Mucosa of gallbladder (tissue), 1 donor: ENCODE results near the gene LKAAEAR1. TPM values are rescaled to one million over a fixed set of nuclear protein-coding genes. Genes with fewer than 3 reads are reported as not detected.

Source experiments
- DNase-seq: peaks from one replicate; pipeline ENCODE4 v3.0.0-alpha.2; 2020; ENCODE audit warnings: low spot score
- total RNA-seq: library from RNA; stranded (reverse); gene quantifications from one replicate; pipeline ENCODE4 v1.2.1, GENCODE V29; 2021
- donor health status: DM: no; HTN: no; CAD: no.

The LKAAEAR1 gene
- total RNA-seq, 1 donor from 2014 or later, result not detected

DNA sequence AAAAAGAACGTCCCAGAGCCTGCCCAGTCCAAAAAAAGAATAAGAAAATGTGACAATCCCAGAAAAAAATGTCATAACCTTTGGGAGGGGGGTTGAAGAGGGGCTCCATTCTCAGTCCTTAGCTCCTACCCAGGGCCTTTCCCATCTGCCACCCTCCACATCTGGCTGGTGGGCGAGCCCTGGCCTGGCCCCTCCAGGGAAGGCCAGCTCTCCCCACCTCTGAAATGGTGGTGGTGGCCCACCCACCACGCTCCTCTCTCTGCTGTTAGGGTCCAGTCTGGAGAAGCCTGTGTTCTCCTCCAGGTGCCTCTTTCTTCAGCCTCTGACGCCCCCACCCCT lies 5.3 kb downstream of the LKAAEAR1 start:
- DNase-seq, result no peak

DNA sequence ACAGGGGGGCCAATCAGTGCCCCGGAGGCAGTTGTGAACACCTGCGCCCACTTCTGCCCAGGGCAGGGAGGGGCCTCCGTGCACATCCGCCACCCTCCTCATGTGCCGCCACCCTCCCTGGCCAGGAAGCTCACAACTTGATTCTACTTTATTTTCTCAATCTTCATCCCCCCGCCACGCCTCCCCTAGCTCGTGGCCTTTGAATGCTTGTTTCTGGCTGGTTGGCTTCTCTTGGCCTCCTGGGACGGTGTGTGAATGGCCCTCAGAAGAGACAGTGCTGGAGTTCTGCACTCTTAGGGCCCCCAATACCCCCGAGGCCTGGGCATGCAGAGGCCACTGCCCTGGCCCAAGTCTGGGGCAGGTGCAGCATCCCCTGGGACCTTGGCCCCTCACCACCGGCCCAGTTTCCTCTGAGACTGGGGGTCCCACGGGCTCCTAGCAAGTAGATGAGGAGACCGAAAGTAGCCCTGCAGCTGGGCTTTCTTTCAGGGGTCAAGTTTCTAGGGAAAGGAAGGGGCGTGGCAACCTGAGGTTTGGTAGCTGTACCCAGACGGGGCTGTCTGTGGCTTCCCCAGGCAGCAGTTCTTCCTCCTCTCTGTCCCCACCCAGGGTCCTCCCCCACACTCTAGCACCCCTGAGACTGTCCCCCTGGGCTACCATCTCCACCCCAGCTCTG lies 6.2 kb downstream of the LKAAEAR1 start:
- DNase-seq, result no peak

DNA sequence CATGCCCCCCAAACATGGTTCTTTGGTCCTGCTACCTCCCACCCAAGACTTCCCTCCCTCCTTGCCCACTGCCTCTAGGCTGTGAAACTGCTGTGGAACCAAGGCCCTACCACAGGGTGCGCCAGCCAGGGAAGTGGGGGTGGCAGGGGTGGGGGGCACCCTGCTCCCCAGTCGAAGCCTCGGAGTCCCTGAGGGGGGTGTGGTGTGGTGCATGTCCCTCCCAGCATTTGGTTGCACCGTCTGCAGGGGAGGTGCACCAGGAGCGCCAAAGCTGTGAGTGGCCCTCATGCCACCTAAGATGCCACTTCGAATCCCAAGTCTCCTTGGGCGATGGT lies 6.7 kb downstream of the LKAAEAR1 start:
- no peak for DNase-seq

DNA sequence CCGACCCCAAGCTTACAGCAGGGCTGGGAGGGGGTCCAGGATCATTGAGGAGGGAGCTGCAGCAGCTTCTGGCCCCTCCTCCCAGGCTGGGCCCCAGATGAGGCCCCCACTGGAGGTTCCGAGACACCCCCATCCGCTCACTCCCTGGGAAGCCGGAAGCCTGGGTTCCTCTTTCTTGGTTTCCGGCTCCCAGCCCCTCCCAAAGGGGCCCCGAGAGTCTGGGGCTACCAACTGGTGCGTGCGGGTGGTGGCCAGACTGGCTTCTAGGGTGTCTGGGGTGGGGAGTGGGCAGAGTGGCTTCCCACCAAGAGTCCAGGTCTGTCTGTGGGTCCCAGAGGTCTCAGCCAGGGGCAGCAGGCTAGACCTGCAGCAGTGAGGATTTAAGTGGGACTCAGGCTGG lies 7.1 kb downstream of the LKAAEAR1 start:
- DNase-seq, result no peak

DNA sequence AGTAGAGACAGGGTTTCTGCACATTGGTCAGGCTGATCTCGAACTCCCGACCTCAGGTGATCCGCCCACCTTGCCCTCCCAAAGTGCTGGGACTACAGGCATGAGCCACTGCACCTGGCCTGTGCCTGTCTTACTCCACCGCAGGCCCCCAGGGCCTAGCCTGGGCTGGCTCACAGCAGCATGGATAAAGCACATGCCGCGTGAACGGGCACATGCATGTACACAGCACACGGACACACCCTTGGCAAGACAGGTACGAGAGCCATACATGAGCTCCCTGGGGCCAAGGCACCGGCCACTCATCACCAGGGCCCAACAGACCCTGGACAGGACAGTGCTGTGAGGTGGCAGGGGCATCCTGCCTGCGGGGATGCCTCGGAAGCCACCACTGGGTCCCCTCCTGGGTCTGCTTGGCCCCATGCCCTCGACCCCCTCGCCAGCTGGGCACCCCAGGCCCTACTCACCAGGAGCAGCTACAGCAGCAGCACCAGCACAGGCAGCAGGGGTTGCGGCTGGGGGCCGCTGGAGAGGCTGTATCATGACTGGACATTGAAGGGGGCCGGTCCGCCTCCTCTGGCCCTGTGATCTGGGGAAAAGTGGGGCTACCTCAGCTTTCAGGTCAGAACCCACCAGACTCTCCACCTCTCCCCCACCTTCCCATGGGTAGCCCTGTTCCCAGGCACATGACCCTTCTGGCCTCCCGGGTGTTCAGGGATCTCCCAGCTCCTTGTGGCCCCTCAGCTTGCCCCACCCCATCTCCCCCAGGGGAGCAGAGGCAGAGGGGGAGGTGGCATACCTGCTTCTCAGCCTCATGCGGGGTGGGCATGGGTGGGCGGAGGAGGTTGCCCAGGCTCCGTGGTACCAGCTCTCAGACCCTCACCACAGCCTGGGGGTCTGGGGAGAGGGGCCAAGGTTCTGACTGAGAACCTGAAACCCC lies 7.9 kb downstream of the LKAAEAR1 start:
- DNase-seq, result no peak

DNA sequence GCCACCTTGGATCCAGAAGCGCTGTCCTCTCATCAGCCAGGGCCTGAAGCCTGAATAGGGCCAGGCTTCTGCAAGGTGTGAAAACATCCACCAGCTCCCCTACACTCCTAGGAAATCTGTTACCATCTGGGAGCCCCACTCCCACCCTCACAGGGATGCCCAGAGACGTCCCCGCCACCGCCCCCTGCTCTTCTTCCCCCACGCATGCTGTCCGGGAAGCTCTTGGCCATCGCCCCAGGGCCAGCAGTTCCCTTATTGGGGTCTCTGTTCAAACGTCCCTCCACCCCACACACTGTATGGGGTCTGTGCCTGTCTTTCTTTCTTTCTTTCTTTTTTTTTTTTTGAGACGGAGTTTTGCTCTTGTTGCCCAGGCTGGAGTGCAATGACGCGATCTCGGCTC lies 8.6 kb downstream of the LKAAEAR1 start:
- DNase-seq, result no peak

DNA sequence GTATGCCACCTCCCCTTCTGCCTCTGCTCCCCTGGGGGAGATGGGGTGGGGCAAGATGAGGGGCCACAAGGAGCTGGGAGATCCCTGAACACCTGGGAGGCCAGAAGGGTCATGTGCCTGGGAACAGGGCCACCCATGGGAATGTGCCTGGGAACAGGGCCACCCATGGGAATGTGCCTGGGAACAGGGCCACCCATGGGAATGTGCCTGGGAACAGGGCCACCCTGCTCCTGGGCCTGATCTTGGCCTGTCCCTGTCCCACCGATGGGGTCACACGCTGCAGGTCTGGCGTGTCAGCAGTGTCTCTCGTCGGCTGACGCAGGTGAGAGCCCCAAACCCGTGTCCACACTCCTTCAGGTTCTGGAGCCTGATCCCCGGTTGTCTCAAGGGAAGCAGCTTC lies 9.2 kb downstream of the LKAAEAR1 start:
- no peak for DNase-seq

DNA sequence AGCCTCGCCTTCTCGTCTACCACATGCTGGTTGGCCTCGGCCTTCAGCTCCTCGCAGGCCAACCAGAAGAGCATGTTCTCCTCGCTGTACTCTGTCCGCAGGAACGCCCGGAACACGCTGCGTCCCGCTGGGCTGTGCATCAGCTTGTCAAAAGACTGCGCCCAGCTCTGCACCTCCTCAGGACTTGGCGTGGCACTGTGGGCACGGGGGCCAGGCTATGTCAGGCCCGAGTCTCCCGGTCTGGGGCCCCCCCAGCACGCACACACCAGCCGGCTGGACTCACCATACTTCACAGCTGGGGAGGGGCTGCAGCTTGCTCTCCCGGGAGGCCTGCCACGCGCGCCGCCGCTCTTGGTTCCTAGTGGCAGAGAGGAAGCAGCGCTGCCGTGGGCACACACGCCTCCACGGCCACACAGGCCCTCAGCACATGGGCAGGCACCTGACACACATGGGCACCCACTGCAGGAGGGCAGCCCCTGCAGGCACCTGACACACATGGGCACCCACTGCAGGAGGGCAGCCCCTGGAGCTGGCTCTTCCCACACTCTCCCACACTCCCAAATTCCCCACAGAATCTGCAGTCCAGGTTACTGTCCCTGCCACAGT lies 9.9 kb downstream of the LKAAEAR1 start:
- no peak for DNase-seq

DNA sequence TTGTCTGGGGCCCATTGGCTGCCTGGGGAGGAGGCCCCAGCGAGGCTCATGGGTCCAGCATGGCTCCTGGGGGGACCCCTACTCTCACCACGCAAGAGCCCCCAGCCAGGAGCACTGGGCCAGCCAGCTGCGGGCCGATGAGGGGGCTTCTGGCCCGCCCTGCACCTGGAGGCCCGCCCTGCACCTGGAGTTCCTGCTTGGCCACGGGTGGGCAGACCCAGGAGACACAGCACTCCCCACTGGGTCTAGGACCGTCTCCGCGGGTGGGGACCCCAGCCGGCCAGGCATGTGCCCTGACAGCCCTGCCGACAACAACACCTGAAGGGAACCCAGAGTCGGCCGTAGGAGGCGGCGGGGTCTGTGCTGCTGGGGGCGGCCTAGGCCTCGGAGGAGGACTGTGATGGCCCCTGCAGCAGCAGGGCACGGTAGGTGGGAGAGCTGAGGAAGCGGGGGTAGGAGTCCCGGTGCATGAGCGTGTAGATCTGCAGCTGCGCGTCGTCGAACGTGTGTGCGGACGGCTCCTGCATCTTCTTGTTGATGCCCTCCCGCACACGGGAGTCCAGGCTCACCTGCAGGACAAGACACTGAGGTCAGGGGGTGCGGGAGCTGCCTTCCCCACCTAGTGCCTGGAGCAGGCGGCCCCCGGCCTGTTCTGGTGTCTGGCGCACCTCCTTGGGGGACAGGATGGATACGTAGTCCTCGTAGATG lies 10.6 kb downstream of the LKAAEAR1 start:
- DNase-seq, result no peak

DNA sequence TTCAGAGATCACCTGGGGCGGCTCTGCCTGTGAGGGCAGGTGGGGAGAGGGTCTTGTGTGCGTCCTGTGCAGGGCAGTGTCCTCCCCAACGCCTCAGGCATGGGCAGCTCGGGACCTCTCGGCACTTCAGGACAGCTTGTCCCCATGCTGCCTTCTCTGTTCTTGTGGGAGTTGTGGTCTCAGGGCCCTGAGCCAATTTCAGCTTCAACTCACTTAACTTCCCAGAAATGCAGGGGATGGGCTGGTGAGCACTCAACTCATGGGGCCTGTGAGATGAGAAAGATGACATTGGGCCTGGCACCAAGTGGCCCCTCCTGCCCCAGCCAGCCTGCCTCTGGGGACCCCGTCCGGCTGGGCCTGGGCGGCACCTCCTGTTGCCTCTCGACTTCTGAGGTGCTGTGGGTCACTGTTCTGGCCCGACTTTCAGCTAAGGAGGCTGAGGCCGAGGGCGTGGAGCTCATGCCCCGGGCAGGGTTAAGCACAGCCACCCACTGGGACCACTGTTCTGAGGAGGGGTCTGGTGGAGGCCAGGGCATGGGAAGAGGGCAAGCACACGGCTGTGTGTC lies 11.6 kb downstream of the LKAAEAR1 start:
- no peak for DNase-seq

DNA sequence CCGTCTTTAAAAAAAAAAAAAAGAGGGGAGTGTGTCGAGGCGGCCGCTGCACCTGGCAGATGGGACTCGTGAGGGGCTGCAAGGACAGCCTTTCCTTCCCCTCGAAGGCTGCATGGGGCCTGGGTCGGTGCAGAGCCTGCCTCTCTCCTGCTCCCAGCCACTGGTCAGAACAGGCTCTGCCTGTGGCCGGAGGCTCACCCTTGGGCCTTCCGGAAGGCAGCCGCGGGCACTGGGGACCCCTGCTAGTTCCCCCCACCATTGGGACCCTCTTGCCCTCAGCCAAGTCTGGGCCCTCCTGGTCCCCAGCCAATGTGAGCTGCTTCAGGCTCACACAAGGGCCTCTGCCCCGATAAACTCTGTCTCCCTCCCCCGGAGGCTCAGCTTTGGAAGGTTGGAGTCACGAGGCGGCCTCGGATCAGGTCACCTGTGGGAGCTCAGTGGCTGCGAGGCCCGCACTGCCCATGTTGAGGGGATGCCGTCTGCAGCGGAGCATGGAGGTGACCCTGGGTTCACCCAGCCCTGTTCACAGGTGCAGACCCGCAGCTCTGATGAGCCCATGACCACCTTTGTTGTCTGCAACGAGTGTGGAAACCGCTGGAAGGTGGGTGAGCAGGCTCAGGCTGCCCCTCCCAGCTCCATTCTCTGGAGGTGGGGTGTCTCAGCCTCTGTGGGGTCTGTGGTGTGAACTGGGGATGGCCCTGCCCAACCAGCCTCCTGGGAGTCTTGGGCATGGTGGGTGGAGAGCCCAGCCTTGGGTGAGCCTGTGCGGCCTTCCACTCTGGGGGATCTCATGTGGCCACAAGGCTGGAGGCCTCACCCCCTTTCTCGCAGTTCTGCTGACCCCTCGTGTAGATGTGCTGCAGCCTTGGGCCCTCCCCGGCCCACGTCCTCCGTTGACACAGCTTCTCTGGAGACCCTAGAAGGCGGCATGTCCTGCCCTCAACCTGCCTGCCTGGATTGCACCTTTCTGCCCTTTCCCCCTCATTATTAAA lies 12.6 kb downstream of the LKAAEAR1 start:
- no peak for DNase-seq

GRCh38 chr20:64070244-64070993 lies 13.8 kb downstream of the LKAAEAR1 start:
- no peak for DNase-seq

DNA sequence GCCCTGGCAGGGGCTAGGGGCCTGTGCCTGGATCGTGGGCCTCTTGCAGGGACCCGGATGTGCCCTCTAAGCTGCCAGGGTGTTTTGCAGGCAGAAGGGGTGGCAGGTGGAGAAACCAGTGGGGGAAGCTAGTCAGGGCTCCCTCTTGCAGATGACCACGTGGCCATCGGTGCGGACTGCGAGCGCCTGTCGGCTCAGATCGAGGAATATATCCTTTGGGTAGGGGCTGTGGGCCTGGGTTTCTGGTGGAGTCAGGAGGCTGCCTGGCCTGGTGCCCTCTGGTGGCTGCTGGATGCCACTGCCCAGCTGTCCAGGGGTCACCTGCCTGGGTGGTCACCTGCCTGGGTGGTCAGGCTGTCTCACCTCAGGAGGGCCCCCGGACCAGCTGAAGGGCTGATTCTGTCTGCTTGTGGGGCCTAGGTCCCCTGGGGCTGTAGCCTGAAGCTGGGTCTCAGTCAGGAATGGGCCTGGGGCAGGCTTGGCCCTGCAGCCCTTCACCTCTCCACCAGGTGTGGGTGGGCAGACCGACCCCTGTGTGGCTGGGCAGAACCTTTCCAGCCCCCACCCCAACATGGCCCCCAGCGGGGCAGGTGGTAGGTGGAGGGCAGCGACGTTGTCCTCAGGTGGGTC lies 14.5 kb downstream of the LKAAEAR1 start:
- no peak for DNase-seq

DNA sequence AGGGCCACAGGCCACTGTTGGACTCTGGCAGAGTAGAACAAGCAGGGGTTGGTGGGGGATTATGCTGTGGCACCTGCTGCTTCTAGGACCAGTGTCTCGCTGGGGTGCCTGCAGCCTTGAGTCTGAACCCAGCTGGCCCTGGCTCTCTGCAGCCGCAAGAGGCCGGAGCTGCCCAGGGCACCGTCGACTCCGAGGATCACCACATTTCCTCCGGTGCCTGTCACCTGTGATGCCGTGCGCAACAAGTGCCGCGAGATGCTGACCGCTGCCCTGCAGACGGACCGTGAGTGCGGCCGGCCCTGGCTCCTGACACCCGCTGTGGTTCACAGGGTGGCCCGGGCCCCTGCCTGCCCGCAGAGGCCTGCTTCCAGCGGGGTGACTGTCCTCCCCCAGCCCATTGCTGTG lies 15.0 kb downstream of the LKAAEAR1 start:
- DNase-seq, result no peak

DNA sequence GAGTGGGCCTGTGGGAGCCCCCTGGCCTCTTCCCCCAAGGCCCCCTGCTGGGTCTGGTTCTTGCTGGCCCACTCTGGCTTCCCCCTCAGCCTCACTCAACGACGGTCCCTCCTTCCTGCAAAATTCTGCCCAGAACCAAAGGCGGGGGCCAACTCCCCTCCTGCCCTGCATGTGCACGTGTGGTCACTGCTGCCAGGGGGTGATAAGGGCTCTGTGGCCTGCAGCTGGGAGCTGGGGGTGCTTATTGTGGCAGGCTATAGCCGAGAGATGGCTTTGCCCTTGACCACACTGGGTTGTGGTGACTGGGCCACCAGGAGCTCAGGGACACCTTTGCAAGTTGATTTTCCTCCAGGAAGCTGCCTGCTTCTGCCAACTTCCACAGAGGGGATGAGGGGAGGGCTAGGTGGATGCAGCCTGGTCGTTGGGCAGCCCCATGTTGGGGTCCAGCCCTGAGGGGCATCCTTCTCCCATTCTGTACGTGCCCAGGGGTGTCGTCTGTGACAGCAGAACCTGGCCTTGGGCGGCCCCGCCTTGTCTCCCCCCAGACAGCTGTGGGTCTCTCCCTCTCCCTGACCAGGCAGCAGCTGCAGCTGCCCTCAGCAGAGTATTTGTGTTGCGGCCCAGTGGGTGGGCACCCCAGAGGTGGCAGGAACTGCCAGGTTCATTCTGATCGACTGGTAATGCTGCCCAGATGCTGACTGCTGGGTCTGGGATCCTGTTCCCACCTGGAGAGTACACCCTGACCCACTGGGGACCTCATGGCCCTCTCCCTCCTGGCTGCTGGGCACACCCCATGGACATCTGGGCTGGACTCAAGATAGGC lies 15.6 kb downstream of the LKAAEAR1 start:
- no peak for DNase-seq

DNA sequence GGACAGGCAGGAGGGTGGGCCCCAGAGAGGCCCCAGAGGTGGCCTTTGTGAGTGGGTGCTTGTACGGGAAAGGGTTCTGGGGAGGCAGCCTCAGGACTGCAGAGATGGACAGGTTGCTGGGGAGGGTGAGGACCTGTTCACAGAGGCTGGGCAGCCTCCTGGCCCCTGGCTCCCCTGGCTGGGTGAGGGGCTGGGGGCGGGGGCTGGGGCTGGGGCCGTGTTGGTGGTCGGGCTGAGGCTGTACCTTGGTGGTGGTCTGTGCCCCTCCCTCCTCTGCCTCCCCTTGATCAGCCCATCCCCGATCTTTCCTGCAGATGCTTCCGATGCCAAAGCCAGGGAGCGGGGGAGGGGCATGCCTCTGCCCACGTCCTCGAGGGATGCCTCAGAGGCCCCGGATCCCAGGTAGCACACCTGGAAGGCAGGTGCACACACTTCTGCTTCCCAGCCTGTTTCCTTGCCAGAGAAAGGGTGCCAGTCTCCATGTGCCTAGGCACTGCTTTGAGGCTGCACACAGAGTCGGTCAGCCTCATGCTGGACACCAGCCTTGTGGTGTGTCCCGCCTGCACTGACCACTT lies 16.4 kb downstream of the LKAAEAR1 start:
- DNase-seq, result no peak

DNA sequence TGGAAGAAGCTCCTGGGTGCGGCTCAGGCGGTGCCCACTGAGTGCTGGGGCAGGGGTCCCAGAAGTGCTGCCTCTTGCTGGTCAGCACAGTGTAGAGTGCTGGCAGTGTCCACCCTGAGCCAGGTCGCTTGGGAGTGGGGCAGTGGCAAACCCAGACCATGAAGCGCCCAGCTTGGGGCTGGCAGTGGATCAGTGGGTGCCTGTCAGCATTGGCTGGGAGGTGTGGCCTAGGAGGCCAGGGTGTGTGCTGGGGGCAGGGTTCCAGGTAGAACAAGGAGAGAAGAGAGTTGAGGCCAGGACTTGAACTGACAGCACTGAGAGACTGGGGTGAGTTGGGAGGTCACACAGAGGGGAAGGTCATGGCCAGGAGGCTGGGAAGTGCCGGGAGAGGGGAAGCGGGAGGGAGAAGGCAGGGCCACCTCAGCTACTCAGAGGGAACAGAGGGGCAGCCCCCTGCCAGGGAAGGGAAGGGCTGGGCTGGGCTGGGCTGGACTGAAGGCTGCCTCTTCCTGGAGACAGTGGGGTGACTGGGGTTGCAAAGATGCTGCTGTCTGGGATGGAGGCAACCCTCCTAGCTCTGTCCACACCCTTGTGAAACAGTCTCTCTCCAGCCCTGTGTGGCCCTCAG lies 17.1 kb downstream of the LKAAEAR1 start:
- DNase-seq, result no peak

GRCh38 chr20:64065974-64066343 lies 18.2 kb downstream of the LKAAEAR1 start:
- no peak for DNase-seq
